ENCODE measurements around the gene BTBD7.

GRCh38 chr14:93195316-93195999 lies 137.4 kb downstream of the BTBD7 start:
- TF ChIP-seq CTCF (IDR thresholded peaks at IDR 0.05) (no peak), POLR2A (IDR thresholded peaks at IDR 0.05) (no peak), POLR2AphosphoS5 (IDR thresholded peaks at IDR 0.05) (no peak), EP300 (IDR thresholded peaks at IDR 0.05) (no peak)

Data from stomach (tissue), 4 donors.